Stimulated activated CD4-positive, alpha-beta T cell treated with anti-CD3 and anti-CD28 coated beads, Interleukin-1b, Interleukin-23, amount 100 ng/mL, for 24 hours (primary cell): ENCODE data around the gene RASGRP2.

ENCODE experiments used
- DNase-seq, 4 experiments: peaks; one replicate each; pipeline ENCODE4 v3.0.0-alpha.2; 2020; ENCODE audit warnings: low read depth in 4 of 4, low spot score in 1 of 4

RASGRP2 gene

GRCh38 chr11:64742087-64742888, 1.7 kb downstream of the RASGRP2 start:
- no peak for DNase-seq

GRCh38 chr11:64741375-64742086, 2.4 kb downstream of the RASGRP2 start:
- no peak for DNase-seq

GRCh38 chr11:64739871-64740270, 4.1 kb downstream of the RASGRP2 start:
- no peak for DNase-seq

GRCh38 chr11:64736654-64737053, 7.3 kb downstream of the RASGRP2 start:
- DNase-seq: no peak

- DNase-seq: no peak
These were observed 8.2 kb downstream of the RASGRP2 start for GRCh38 chr11:64735725-64736259.

GRCh38 chr11:64734811-64735724, 8.9 kb downstream of the RASGRP2 start:
- DNase-seq: no peak

- DNase-seq: no peak
These were observed 12.3 kb downstream of the RASGRP2 start for GRCh38 chr11:64731601-64732000.

- no peak for DNase-seq
These were observed 14.0 kb downstream of the RASGRP2 start for GRCh38 chr11:64729851-64730382.

GRCh38 chr11:64728757-64729365, 15.1 kb downstream of the RASGRP2 start:
- no peak for DNase-seq

GRCh38 chr11:64726867-64727530, 16.9 kb downstream of the RASGRP2 start:
- no peak for DNase-seq

GRCh38 chr11:64726211-64726641, 17.7 kb downstream of the RASGRP2 start:
- DNase-seq: no peak

- no peak for DNase-seq
These were observed 18.9 kb downstream of the RASGRP2 start for GRCh38 chr11:64724863-64725532.

- DNase-seq: no peak
These were observed 19.8 kb downstream of the RASGRP2 start for GRCh38 chr11:64723907-64724862.

GRCh38 chr11:64723117-64723906, 20.6 kb downstream of the RASGRP2 start, which contains the start of gene NRXN2:
Gene NRXN2, minus strand, starts transcription at chr11:64723197. Its CDS starts 9,498 bp downstream, at chr11:64713699.
- peak; percentile 72 to 84 (median 76) for DNase-seq

GRCh38 chr11:64722141-64723065, 21.5 kb downstream of the RASGRP2 start:
- DNase-seq: no peak

- DNase-seq: no peak
These were observed 22.6 kb downstream of the RASGRP2 start for GRCh38 chr11:64721359-64721699.
